ENCODE measurements around the gene ARHGAP44. TPM values are rescaled to one million over a fixed set of nuclear protein-coding genes. Genes with fewer than 3 reads are reported as not detected.
"Not testable (repeated sequence)": the region's sequence is repeated elsewhere in the genome, so short reads cannot be mapped to it uniquely, and the experiment has no call there.

ARHGAP44 gene
- total and polyA plus RNA-seq, 2 of the 8 experiments (the other 6 are each of a cell fraction or from before 2014, with no cell fraction given) = 6.2 to 22.2 TPM

- H3K23me2 ChIP-seq (ENCODE audit: low read depth, low read length); H3K18ac ChIP-seq (ENCODE audit: extremely low read depth, low read length); H2BK5ac ChIP-seq (ENCODE audit: low read depth, low read length); H3K27me3 ChIP-seq (replicated peaks in 1 of 4; ENCODE audit: control insufficient read depth in 3 of 4, extremely low read depth in 1 of 4, insufficient read depth in 3 of 4, low read length in 3 of 4); H2BK15ac ChIP-seq (ENCODE audit: low read length); H3K79me2 ChIP-seq (ENCODE audit: control insufficient read depth in 1 of 2, insufficient read depth in 2 of 2, low read length in 2 of 2); FAIRE-seq; H3K9me3 ChIP-seq (ENCODE audit: insufficient read depth in 2 of 2, low read depth in 1 of 2, low read length in 1 of 2); H2BK12ac ChIP-seq (ENCODE audit: low read depth, low read length); H3K4me3 ChIP-seq (ENCODE audit: extremely low read depth in 1 of 4, insufficient read depth in 2 of 4, low read depth in 3 of 4, low read length in 4 of 4); H2AK5ac ChIP-seq (ENCODE audit: low read depth, low read length); H4K20me1 ChIP-seq (replicated peaks in 1 of 2; ENCODE audit: control insufficient read depth in 1 of 2, insufficient read depth in 2 of 2, low read length in 2 of 2); H4K8ac ChIP-seq (ENCODE audit: extremely low read depth, insufficient read depth, low read length); H3K14ac ChIP-seq (ENCODE audit: insufficient read length); CTCF ChIA-PET (ENCODE audit: partially characterized antibody); H3K56ac ChIP-seq (replicated peaks; ENCODE audit: insufficient read length, low read depth, low read length); H3K4ac ChIP-seq (replicated peaks; ENCODE audit: insufficient read length, low read depth, low read length); H4K91ac ChIP-seq (replicated peaks; ENCODE audit: insufficient read length, low read length); DNase-seq (ENCODE audit: low read depth in 1 of 2, low spot score in 2 of 2); H2BK120ac ChIP-seq (replicated peaks; ENCODE audit: low read depth, low read length); H3K9ac ChIP-seq (replicated peaks in 1 of 4; ENCODE audit: extremely low read depth in 1 of 4, low read depth in 3 of 4, low read length in 3 of 4); H3K79me1 ChIP-seq (ENCODE audit: low read depth, low read length); H3K23ac ChIP-seq (ENCODE audit: insufficient read length); H2AFZ ChIP-seq (ENCODE audit: low read length); H3K36me3 ChIP-seq (ENCODE audit: control insufficient read depth in 2 of 4, insufficient read depth in 4 of 4, low read length in 3 of 4); H3K4me2 ChIP-seq (ENCODE audit: insufficient read depth in 1 of 2, low read depth in 2 of 2, low read length in 2 of 2); H4K5ac ChIP-seq (ENCODE audit: insufficient read length, low read depth, low read length); H3K27ac ChIP-seq (ENCODE audit: low read depth, low read length); H2BK20ac ChIP-seq (ENCODE audit: low read length): not testable (repeated sequence)
- H3K4me1 ChIP-seq (replicated peaks in 1 of 4; ENCODE audit: control insufficient read depth in 3 of 4, insufficient read depth in 4 of 4, low read length in 3 of 4) = peaks cover 2 to 11% (median 8%) of the 10 kb centered on the region in 4 experiments
- WGBS, 2 experiments (ENCODE audit: extremely low coverage in 1 of 2, insufficient coverage in 1 of 2, insufficient read length in 1 of 2, insufficient replicate concordance in 2 of 2, low coverage in 1 of 2, low lambda C conversion rate in 2 of 2, missing lambda C conversion rate in 1 of 2) = 83% methylated on average over 5 of the region's 6 CpGs; no CpG with 5 or more reads in 1 of the 2 experiments
- POLR2A ChIA-PET (ENCODE audit: partially characterized antibody) = interaction anchor here (1.9 kb wide), 1 partner anchor 11 kb away, joined by 7 read pairs; no protein-coding TSS in a partner anchor
Observed at GRCh38 chr17:12978787-12979186, 189.5 kb downstream of the ARHGAP44 start.

Measured in H1 (cell line).